ENCODE data around the gene CPA4. TPM values are rescaled to one million over a fixed set of nuclear protein-coding genes. Genes with fewer than 3 reads are reported as not detected.
"Not testable (repeated sequence)": the region's sequence is repeated elsewhere in the genome, so short reads cannot be mapped to it uniquely, and the experiment has no call there.

CPA4 gene
- total RNA-seq, 1 donor from 2014 or later, result not detected

DNA sequence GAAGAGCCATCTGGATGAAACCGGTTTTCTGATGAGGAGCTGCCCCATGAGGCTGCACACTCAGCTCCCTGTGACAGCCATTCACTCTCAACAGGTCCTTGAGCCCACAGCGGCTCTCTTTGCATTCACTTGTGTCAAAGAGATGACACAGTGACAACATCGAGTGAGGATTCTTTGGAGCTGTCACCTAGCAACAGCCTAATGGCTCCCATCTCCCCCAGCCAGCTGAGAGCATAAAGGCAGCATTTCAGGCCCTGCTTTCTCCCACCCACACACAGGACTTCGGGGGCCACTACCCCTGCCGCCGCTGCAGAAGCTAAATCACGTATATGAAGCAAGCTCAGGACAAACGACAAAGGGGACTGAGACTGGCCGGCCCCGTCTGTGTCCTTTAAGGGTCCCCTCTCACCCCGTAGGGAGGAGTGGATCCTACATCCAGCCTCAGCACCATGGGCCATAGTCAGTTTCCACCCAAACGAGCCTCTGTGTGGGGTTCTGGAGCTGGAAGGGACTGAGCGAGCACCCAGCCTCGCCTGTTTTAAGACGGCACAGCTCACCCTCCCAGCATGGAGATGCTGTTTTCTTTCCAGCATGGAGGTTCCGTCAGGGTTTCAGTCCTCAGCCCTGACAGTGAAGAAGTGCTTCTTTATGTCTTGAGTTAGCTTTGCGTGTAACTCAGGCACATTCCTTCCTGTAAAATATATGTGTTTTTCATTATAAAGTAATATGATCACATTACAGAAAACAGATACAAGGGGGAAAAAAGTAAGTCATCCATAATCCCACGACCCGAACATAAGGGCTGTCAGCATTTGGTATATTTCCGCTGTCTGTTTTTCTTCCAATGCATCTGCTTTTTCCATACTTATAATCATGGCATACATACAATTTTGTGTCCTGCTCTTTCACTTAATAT is 4.9 kb downstream of the CPA4 start:
- intact Hi-C loops (cut with DNase I), result no loop called here
- no peak for DNase-seq (ENCODE audit: missing footprints)
- no peak for ATAC-seq

DNA sequence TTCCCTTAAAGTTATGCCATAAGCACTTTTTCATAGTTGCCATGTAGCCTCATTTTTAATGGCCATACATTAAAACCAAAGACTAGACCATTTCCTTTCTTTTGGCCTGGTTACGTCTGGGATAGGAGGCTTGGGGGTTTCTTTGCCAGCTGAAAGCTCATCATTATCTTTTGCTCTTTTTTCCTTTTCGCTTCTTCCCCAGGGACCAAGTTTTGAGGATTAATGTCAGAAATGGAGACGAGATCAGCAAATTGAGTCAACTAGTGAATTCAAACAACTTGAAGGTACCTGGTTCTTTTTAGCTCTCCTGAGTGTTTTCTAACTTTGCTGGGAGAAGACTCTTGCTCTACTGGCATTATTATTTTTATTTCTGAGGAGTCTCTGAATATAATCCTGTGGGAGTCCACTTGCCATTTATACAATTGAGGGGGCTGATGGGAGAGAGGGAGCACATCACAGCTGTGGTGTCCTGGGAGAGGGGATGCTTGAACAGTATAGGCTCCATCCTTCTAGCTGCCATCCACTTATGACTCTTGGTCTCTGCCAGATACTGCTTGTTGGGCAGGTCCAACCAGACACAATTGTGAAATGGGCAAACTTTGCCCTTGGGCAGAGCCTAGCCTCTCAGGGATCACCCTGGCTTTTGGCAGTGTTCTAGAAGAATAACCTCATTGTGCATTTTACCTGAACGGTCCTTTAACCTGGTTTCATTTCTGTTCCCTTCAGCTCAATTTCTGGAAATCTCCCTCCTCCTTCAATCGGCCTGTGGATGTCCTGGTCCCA is 5.8 kb downstream of the CPA4 start:
- intact Hi-C loops (cut with DNase I), result no loop called here

DNA sequence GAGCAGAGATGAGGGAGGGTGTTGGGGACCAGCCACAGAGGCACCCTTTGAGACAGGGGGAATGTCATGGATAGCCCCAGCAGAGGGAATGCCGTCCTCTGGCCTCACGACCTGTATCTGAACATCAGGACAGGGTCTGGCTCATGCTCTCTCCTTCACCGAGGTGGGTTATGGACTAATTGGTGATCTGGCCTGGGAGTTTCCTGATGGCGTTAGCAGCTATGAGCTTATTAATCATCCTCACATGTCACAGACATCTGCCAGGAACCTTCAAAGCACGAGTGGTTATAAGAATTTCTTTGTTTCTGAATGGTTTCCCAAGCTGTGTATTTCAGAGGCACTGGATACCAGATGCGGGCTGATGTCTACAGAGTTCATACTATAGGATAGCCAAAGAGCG is 6.9 kb downstream of the CPA4 start:
- intact Hi-C loops (cut with DNase I), result no loop called here
- ATAC-seq (no peak), DNase-seq (ENCODE audit: missing footprints) (no peak)

More for the DNA sequence above, 5.8 kb downstream of the CPA4 start:
- ATAC-seq, result no peak
- no peak for DNase-seq (ENCODE audit: missing footprints)

DNA sequence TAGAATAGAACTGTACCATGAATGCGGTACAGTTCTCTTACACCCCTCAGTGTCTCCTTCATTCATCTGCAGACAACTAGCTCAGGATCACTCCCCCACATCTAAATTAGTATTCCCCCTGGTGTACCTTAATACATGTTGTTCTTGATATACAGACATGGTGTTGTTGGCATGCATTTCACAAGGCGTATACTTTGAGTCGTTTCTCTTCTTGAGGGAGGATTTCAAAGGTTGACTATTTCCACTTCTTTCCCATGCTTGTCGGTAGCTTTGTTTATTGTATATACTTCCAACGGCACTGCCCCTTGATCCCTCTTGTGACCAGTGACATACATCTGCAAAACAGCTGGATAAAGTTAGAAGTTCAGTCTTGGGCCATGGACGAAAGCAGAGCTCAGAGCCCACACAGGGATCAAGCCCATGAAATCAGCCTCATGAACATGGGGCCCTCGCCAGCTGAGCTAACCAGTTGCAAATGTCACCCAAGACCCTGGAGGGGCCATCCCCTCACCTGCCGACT is 8.6 kb downstream of the CPA4 start:
- DNase-seq (ENCODE audit: missing footprints) (no peak), ATAC-seq (no peak)
- intact Hi-C loops (cut with DNase I), result no loop called here

DNA sequence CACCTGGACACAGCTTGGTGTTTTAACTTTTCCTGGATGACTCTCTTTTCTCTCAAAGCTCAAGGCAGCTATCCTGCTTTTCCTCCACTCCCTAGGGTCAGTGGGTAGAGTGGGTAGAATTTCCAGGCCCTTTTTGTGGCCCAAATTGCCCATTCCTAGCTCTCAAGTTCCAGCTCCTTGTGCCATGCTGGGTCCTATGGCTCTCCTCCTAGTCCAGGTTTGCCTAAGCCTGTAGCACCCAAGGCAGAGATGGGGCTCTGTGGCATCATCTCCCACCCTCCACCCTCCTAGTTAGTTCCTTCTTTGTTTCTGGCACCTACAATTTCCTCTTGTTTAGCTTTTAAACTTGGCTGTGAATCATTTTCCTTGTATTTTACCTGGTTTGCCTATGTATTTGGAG is 9.7 kb downstream of the CPA4 start:
- ATAC-seq (no peak), DNase-seq (ENCODE audit: missing footprints) (no peak)
- intact Hi-C loops (cut with DNase I), result no loop called here

DNA sequence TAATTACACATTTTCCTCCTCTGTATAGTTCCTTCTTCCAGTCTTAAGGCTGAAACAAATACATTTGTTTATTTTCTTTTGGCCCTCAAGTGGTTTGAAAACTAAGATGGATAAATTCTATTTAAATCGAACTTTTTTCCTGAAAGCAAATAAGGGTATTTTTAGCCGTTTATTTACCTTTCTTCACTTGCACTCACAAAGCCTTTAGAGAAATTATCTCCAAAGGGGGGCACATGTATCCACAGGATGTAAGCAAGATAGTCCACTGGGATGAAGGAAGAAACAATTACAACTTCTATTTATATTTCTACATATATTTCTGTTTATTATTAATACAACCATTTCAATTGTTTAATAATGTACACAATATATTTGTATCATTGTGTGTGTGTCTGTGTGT is 10.2 kb downstream of the CPA4 start:
- ATAC-seq (no peak), DNase-seq (ENCODE audit: missing footprints) (no peak)
- intact Hi-C loops (cut with DNase I), result no loop called here

DNA sequence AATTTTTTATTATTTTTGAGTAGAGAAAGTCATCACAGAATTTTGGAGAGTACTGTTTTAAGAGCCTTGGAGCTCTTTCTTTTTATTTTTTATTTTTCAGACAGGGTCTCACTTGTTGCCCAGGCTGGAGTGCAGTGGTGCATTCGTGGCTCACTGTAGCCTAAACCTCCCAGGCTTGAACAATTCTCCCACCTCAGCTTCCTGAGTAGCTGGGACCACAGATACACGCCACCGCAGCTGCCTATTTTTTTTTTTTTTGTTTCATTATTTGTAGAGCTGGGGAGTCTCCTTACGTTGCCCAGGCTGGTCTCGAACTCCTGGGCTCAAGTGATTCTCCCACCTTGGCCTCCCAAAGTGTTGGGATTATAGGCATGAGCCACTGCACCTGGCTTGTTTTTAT is 10.6 kb downstream of the CPA4 start:
- ATAC-seq, result no peak
- intact Hi-C loops (cut with DNase I), result no loop called here
- DNase-seq (ENCODE audit: missing footprints), result no peak

DNA sequence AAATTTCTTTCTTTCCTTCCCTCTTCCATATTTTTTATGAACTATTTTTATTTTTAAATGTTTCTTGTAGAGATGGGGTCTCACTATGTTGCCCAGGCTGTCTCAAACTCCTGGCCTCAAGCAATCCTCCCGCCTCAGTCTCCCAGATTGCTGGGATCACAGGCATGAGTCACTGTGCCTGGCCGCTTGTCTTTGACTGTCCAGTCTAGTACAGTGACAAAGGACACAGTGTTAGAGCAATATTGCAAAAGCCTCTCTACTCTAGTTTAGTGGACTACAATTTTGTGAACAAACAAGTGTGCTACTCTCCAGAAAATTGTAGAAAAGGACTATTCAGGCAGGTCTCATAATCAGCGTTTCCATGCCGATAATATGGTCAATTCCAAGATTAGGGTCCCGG is 11.0 kb downstream of the CPA4 start:
- intact Hi-C loops (cut with DNase I), result no loop called here

DNA sequence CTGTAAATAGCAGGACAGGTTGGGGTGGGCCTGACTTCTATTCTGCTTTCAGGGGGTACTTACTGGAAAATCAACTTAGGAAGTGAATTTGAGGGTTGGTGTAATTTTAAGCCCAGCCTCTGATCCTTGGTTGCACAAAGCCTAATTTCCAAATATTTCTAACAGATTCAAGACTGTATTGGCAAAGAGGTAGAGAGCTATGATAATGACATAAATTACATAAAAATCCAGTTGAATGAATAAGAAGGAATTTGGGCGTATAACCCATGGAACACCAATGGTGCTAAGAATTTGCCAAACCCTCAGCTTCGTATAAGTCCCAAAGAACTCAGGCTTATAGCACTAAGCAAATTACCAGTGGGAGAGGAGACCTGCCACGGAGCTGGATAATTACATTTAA is 11.9 kb downstream of the CPA4 start:
- ATAC-seq, result no peak
- no peak for DNase-seq (ENCODE audit: missing footprints)
- intact Hi-C loops (cut with DNase I), result no loop called here

More for the DNA sequence above, 11.0 kb downstream of the CPA4 start:
- DNase-seq (ENCODE audit: missing footprints) (no peak), ATAC-seq (no peak)

DNA sequence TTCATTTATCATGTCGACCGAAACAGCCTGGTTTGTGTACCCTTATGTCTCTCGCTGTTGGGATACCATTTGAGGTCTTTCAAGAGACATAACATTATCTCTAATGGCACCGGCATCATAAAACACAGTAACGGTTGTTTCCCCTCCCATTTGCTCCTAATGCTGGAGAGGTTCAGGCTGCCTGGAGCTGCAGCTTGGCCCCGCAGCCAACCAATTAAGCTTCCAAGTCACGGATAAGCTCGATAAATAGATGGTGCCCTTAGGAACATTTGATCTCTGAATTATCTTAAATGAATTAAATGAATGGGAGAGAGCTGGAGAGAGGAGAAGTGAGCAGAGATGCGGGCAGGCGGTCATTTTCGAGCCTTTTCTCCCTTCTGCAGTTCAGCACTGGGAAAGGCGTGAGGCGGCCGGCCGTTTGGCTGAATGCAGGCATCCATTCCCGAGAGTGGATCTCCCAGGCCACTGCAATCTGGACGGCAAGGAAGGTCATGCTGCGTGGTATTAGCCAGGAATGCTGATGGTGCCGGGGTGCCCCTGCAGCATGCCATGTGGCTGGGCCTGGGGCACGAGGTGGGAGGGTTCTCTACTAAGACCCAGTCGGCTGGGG is 12.6 kb downstream of the CPA4 start:
- DNase-seq (ENCODE audit: missing footprints) (no peak), ATAC-seq (no peak)
- intact Hi-C loops (cut with DNase I), result no loop called here

DNA sequence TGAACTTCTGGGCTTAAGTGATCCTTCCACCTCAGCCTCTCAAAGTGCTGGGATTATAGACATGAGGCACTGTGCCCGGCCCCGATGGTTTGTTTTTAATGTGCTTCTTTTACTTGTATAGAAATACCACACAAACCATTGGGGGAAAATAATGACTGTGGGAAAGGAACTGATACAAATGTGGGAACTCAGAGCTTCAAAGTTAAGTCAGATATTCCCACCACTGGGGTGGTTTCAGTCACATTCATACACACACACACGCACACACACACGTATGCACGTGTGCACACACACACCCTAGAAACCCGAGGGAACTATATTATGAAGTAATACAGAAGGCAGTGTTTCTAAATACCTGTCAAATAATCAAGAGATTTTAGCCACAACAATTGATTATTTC is 17.0 kb downstream of the CPA4 start:
- intact Hi-C loops (cut with DNase I), result no loop called here
- no peak for DNase-seq (ENCODE audit: missing footprints)

DNA sequence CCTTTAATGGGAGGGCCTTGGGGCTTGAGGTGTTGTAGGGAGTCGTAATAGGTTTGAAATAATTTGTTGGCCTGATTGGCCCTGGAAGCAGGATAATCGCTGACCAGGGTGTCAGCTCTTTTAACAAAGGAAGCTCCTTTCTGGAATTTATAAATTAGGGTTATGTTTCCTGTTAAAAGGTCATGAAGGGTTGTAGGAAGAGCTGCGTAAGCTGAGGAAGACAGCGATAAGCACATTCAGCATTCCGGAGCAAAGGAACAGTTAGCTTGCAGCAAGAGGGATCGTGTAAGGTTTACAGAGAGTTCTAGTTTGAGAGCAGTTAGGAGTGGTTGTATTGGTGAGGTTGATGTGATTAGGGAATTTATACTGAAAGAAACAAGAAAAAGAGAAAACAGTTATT is 21.3 kb downstream of the CPA4 start:
- no peak for ATAC-seq
- DNase-seq (ENCODE audit: missing footprints), result no peak
- intact Hi-C loops (cut with DNase I), result no loop called here

More for the DNA sequence above, 17.0 kb downstream of the CPA4 start:
- ATAC-seq, result no peak

DNA sequence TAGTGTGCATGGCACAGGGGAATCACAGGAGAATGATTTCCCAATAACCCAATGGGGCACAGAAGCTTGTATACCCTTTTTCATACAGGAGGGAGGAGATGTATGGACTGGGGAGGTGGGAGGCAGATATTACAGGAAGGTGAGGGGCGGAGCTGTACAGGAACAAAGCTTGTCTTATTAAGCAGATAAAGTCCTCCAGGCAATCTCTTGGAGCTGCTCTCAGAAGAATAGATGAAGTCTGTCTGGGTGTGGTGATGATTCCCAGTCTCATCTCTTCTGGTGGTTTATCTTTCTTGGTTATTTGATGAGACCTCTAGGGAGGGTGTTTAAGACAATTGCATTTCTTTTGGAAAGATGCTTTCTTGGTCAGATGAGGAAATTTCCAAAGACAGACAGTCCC is 26.6 kb downstream of the CPA4 start:
- intact Hi-C loops (cut with DNase I), result no loop called here
- no peak for DNase-seq (ENCODE audit: missing footprints)
- no peak for ATAC-seq

DNA sequence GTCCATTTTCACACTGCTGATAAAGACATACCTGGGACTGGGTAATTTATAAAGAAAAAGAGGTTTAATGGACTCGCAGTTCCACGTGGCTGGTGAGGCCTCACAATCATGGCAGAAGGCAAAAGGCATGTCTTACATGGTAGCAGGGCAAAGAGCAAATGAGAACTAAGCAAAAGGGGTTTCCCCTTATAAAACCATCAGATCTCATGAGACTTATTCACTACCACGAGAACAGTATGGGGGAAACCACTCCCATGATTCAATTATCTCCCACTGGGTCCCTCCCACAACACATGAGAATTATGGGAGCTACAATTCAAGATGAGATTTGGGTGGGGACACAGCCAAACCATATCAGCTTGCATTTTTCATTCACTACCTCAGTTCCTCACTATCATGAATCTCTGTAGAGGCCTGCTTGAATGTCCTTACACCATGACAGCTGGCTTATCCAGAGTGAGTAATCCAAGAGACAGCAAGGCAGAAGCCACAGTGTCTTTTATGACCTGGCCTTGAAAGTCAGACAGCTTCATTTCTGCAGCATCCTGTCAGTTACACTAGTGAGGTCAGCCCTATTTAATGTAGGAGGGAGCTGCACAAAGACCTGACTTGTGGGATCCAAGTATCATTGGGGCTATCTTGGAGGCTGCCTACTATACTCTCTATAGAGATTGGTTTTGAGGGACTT is 28.7 kb downstream of the CPA4 start:
- ATAC-seq; intact Hi-C loops (cut with DNase I); DNase-seq (ENCODE audit: missing footprints): not testable (repeated sequence)

DNA sequence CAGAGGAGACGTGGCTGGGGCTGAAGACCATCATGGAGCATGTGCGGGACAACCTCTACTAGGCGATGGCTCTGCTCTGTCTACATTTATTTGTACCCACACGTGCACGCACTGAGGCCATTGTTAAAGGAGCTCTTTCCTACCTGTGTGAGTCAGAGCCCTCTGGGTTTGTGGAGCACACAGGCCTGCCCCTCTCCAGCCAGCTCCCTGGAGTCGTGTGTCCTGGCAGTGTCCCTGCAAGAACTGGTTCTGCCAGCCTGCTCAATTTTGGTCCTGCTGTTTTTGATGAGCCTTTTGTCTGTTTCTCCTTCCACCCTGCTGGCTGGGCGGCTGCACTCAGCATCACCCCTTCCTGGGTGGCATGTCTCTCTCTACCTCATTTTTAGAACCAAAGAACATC is 29.7 kb downstream of the CPA4 start:
- ATAC-seq (no peak), DNase-seq (ENCODE audit: missing footprints) (no peak)
- intact Hi-C loops (cut with DNase I), result no loop called here

DNA sequence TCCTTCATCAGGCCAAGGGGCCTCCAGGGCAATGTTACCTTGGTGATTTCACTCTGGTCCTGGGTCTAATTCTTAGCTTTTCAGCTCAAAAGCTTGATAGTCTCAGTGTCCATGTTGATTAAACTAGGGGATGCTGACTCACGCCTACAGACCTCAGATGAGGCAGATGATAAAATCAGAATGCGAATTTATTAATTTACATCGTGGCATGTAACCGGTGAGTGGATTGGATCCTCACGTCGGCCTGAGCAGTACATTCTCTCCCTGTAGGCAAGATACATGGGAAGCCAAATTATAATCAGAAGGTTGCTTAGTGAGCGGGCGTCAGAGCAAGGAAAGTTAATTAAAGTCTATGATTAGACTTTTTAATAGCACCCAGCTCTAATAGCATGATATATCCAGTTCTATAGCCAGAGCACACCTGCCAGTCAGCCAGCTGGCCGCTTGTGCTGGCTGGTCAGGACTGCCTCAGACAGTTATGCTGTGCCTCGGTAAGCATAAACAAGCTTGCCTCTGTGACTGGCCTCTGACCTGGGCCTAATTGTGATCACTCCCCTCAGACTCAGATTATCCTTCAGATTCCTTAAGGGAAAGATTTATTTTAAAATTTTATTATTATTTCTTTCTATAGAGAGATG is 31.5 kb downstream of the CPA4 start:
- intact Hi-C loops (cut with DNase I), result no loop called here
- DNase-seq (ENCODE audit: missing footprints), result no peak

DNA sequence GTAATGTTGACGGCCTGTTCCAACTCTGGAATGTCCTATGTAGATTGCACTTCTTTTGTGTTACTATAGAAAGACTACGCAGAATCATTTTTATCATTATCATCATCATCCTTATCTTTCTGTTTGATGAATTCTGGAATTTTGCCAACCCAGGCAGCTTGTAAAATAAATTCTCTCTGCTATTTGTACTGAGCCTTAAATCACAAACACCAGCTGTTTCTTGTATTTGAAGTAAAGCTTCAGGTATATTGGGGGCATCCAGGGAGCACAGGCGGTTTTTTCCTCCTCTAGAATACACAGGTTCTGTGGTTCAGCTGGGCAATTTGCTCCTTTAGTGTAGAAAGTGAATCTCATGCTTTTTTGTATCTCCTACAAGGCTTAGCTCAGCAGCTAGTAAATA is 36.7 kb downstream of the CPA4 start:
- ATAC-seq (no peak), DNase-seq (ENCODE audit: missing footprints) (no peak)
- intact Hi-C loops (cut with DNase I), result no loop called here

More for the DNA sequence above, 31.5 kb downstream of the CPA4 start:
- no peak for ATAC-seq

DNA sequence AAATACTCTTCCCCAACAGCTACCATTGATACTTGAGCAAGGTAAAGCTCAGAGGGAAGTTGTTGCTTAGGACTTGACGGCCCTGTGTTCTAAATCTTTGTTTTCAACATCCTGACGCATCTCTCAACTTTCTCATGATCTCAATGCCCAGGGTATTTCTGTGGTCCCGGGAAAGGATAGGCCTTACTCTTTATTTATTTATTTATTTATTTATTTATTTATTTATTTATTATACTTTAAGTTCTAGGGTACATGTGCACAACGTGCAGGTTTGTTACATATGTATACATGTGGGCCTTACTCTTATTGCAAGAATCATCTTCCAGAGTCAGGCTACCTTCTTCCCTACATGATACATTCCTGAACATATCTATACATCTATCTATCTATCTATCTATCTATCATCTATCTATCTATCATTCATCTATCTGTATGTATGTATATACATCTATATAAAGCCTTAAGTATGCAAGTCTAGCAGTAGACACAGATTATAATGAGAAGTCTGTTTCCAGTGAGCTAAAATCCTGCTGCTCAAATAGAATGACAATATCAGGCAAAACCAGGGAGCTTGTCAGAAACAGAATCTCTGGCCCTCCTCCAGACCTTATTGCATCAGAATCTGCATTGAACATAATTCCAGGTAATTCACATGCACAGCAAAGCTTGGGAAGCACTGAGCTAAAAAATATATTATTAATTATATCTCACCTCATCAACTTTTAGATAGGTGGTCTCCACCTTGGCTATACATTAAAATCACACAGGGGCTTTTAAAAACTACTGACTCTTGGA is 39.5 kb downstream of the CPA4 start:
- no peak for DNase-seq (ENCODE audit: missing footprints)
- ATAC-seq, result no peak
- intact Hi-C loops (cut with DNase I), result no loop called here
